Mesothelial cell of epicardium (in vitro differentiated cells): Measurements from ENCODE around the gene ZMYND8. TPM values are rescaled to one million over a fixed set of nuclear protein-coding genes. Genes with fewer than 3 reads are reported as not detected.

Experiments used
- DNase-seq, 2 experiments: peaks; one replicate each; pipeline ENCODE4 v3.0.0; 2021; ENCODE audit warnings: low spot score in 2 of 2; ENCODE audit not compliant: unreplicated experiment in 2 of 2
- H3K27ac Mint-ChIP-seq: 2 replicates; pipeline ENCODE4 v1.8.0; 2021; ENCODE audit warnings: mixed read lengths
- H3K27me3 Mint-ChIP-seq: 2 replicates; pipeline ENCODE4 v1.8.0; 2021; ENCODE audit warnings: low read depth, mixed read lengths
- H3K36me3 Mint-ChIP-seq: 2 replicates; pipeline ENCODE4 v1.8.0; 2021; ENCODE audit warnings: mixed read lengths
- H3K4me1 Mint-ChIP-seq: 2 replicates; pipeline ENCODE4 v1.8.0; 2021; ENCODE audit warnings: mixed read lengths
- H3K4me3 Mint-ChIP-seq: 2 replicates; pipeline ENCODE4 v1.8.0; 2021; ENCODE audit warnings: mild to moderate bottlenecking, moderate library complexity, mixed read lengths
- H3K9me3 Mint-ChIP-seq: 2 replicates; pipeline ENCODE4 v1.8.0; 2021; ENCODE audit warnings: mixed read lengths
- CTCF ChIP-seq: fragments of 200-600 bp; sonication (generic); IDR thresholded peaks from one replicate; pipeline ENCODE4 v1.5.0; 2021; ENCODE audit warnings: antibody characterized with exemption; ENCODE audit not compliant: unreplicated experiment
- total RNA-seq: library from RNA; stranded (reverse); gene quantifications from 3 replicates; pipeline ENCODE4 v1.2.1, GENCODE V29; 2021

The ZMYND8 gene
- total RNA-seq, 1 donor from 2014 or later: 120 TPM

GRCh38 chr20:47287609-47288144 is 68.8 kb downstream of the ZMYND8 start:
- H3K4me3 Mint-ChIP-seq: no peak overlapping the region
- H3K27ac Mint-ChIP-seq: no peak overlapping the region
- no peaks in the 10 kb centered on the region for H3K9me3 Mint-ChIP-seq
- H3K36me3 Mint-ChIP-seq: peaks cover 67% of the 10 kb centered on the region
- TF ChIP-seq CTCF: no peak
- no peaks in the 10 kb centered on the region for H3K4me1 Mint-ChIP-seq
- no peaks in the 10 kb centered on the region for H3K27me3 Mint-ChIP-seq
- no peak for DNase-seq

- TF ChIP-seq CTCF: no peak
- Mint-ChIP-seq H3K36me3 (peaks cover 66% of the 10 kb centered on the region), H3K4me1 (peaks cover 5% of the 10 kb centered on the region), H3K27me3 (no peaks in the 10 kb centered on the region), H3K9me3 (no peaks in the 10 kb centered on the region), H3K27ac (no peak overlapping the region), H3K4me3 (no peak overlapping the region)
- no peak for DNase-seq
These were observed 69.8 kb downstream of the ZMYND8 start for GRCh38 chr20:47286681-47287080.

- Mint-ChIP-seq H3K27me3 (no peaks in the 10 kb centered on the region), H3K9me3 (no peaks in the 10 kb centered on the region), H3K36me3 (peaks cover 70% of the 10 kb centered on the region), H3K4me1 (peaks cover 10% of the 10 kb centered on the region), H3K27ac (no peak overlapping the region), H3K4me3 (no peak overlapping the region)
- DNase-seq: no peak
- TF ChIP-seq CTCF: no peak
These were observed 71.3 kb downstream of the ZMYND8 start for GRCh38 chr20:47285189-47285588.

- no peak overlapping the region for H3K4me3 Mint-ChIP-seq
- no peak for DNase-seq
- no peaks in the 10 kb centered on the region for H3K27me3 Mint-ChIP-seq
- H3K27ac Mint-ChIP-seq: peak overlapping the region; percentile 33
- H3K4me1 Mint-ChIP-seq: peaks cover 10% of the 10 kb centered on the region
- no peak for TF ChIP-seq CTCF
- no peaks in the 10 kb centered on the region for H3K9me3 Mint-ChIP-seq
- H3K36me3 Mint-ChIP-seq: peaks cover 65% of the 10 kb centered on the region
These were observed 72.1 kb downstream of the ZMYND8 start for GRCh38 chr20:47284373-47284772.

GRCh38 chr20:47283411-47283810 is 73.1 kb downstream of the ZMYND8 start:
- H3K36me3 Mint-ChIP-seq: peaks cover 63% of the 10 kb centered on the region
- no peak overlapping the region for H3K4me3 Mint-ChIP-seq
- peak overlapping the region; percentile 12 for H3K27ac Mint-ChIP-seq
- TF ChIP-seq CTCF: no peak
- H3K4me1 Mint-ChIP-seq: peaks cover 10% of the 10 kb centered on the region
- DNase-seq: no peak
- no peaks in the 10 kb centered on the region for H3K27me3 Mint-ChIP-seq
- H3K9me3 Mint-ChIP-seq: no peaks in the 10 kb centered on the region

- H3K9me3 Mint-ChIP-seq: no peaks in the 10 kb centered on the region
- no peaks in the 10 kb centered on the region for H3K27me3 Mint-ChIP-seq
- no peak overlapping the region for H3K27ac Mint-ChIP-seq
- H3K4me3 Mint-ChIP-seq: no peak overlapping the region
- no peak for DNase-seq
- peaks cover 65% of the 10 kb centered on the region for H3K36me3 Mint-ChIP-seq
- no peak for TF ChIP-seq CTCF
- H3K4me1 Mint-ChIP-seq: peaks cover 10% of the 10 kb centered on the region
These were observed 73.6 kb downstream of the ZMYND8 start for GRCh38 chr20:47282864-47283263.
